Upper lobe of left lung (tissue), 4 donors: ENCODE data around the gene SELENOI.

Experiments used
- CTCF ChIP-seq, 6 experiments: fragments of 450-650 bp in 4 of 6; fragments of 200-600 bp in 2 of 6; sonication (generic) in 2 of 6; IDR thresholded peaks; one replicate each; pipeline ENCODE4 v1.5.1; 2016 to 2019; ENCODE audit warnings: antibody characterized with exemption in 6 of 6
- EP300 ChIP-seq, 4 donors: sonication (generic); formaldehyde crosslinking; IDR thresholded peaks; one replicate each; pipeline ENCODE4 v1.5.1; 2017; ENCODE audit warnings: antibody characterized with exemption in 4 of 4, control low read depth in 2 of 4
- POLR2A ChIP-seq, 4 donors: fragments of 450-650 bp; IDR thresholded peaks; one replicate each; pipeline ENCODE4 v1.5.1; 2016 to 2017; ENCODE audit warnings: antibody characterized with exemption in 4 of 4, mild to moderate bottlenecking in 2 of 4

GRCh38 chr2:26407526-26407925, 61.6 kb downstream of the SELENOI start:
- TF ChIP-seq POLR2A (IDR thresholded peaks at IDR 0.05) (no peak), CTCF (IDR thresholded peaks at IDR 0.05) (no peak), EP300 (IDR thresholded peaks at IDR 0.05) (no peak)
